Mesothelial cell of epicardium (in vitro differentiated cells): ENCODE data around the gene C16orf82. TPM values are rescaled to one million over a fixed set of nuclear protein-coding genes. Genes with fewer than 3 reads are reported as not detected.

Experiments
- DNase-seq, 2 experiments: peaks; one replicate each; pipeline ENCODE4 v3.0.0; 2021; ENCODE audit warnings: low spot score in 2 of 2; ENCODE audit not compliant: unreplicated experiment in 2 of 2
- H3K27ac Mint-ChIP-seq: 2 replicates; pipeline ENCODE4 v1.8.0; 2021; ENCODE audit warnings: mixed read lengths
- H3K27me3 Mint-ChIP-seq: 2 replicates; pipeline ENCODE4 v1.8.0; 2021; ENCODE audit warnings: low read depth, mixed read lengths
- H3K36me3 Mint-ChIP-seq: 2 replicates; pipeline ENCODE4 v1.8.0; 2021; ENCODE audit warnings: mixed read lengths
- H3K4me1 Mint-ChIP-seq: 2 replicates; pipeline ENCODE4 v1.8.0; 2021; ENCODE audit warnings: mixed read lengths
- H3K4me3 Mint-ChIP-seq: 2 replicates; pipeline ENCODE4 v1.8.0; 2021; ENCODE audit warnings: mild to moderate bottlenecking, moderate library complexity, mixed read lengths
- H3K9me3 Mint-ChIP-seq: 2 replicates; pipeline ENCODE4 v1.8.0; 2021; ENCODE audit warnings: mixed read lengths
- total RNA-seq: library from RNA; stranded (reverse); gene quantifications from 3 replicates; pipeline ENCODE4 v1.2.1, GENCODE V29; 2021
- TF ChIP-seq, protein P1 (sequence below): fragments of 200-600 bp; sonication (generic); IDR thresholded peaks from one replicate; pipeline ENCODE4 v1.5.0; 2021; ENCODE audit warnings: antibody characterized with exemption; ENCODE audit not compliant: unreplicated experiment

C16orf82 gene
- total RNA-seq, 1 donor from 2014 or later = not detected

DNA sequence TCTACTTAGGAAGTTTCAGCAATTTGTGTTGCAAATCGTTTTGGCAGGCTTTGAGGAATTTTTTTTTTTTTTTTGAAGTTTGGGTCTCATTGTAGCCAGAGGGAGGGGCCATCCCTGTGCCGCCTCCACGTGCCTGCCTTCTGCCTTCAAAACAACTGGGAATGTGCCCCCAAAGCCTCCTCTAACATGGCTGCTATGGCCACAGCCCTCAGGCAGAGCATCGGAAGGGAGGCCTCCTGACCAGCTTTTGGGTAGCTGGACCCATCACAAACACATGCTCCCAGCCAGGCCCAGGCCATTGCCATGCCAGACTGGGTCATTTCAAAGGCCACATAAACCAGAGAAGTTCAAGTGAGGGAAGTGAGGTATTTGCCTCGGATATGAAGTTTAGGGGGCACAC, 21.5 kb downstream of the C16orf82 start:
- Mint-ChIP-seq H3K4me3 (no peak overlapping the region), H3K27ac (no peak overlapping the region), H3K9me3 (no peaks in the 10 kb centered on the region), H3K4me1 (no peaks in the 10 kb centered on the region), H3K36me3 (no peaks in the 10 kb centered on the region), H3K27me3 (peaks cover 53% of the 10 kb centered on the region)
- no peak for DNase-seq
- TF ChIP-seq, protein P1, sequence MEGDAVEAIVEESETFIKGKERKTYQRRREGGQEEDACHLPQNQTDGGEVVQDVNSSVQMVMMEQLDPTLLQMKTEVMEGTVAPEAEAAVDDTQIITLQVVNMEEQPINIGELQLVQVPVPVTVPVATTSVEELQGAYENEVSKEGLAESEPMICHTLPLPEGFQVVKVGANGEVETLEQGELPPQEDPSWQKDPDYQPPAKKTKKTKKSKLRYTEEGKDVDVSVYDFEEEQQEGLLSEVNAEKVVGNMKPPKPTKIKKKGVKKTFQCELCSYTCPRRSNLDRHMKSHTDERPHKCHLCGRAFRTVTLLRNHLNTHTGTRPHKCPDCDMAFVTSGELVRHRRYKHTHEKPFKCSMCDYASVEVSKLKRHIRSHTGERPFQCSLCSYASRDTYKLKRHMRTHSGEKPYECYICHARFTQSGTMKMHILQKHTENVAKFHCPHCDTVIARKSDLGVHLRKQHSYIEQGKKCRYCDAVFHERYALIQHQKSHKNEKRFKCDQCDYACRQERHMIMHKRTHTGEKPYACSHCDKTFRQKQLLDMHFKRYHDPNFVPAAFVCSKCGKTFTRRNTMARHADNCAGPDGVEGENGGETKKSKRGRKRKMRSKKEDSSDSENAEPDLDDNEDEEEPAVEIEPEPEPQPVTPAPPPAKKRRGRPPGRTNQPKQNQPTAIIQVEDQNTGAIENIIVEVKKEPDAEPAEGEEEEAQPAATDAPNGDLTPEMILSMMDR = no peak

DNA sequence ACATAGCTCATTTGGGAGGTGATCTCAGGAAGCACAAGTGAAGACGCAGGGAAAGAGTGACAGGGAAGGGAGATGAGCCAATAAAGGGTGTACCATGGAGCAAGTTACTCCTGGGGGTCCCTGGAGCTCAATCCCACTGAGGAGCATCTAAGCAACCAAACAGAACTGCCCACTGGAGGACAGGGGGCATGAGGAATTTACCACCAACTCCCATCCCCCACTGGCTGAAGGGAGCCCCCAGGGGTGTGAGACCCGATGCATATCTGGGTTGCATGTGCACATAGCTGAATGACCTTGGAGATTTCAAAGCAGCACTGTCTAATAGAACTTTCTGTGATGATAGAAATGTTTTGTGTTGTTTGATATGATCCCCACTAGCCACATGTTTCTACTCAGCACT, 29.6 kb downstream of the C16orf82 start:
- TF ChIP-seq, protein P1 = no peak
- no peaks in the 10 kb centered on the region for H3K36me3 Mint-ChIP-seq
- no peaks in the 10 kb centered on the region for H3K4me1 Mint-ChIP-seq
- no peak for DNase-seq
- peaks cover 17% of the 10 kb centered on the region for H3K9me3 Mint-ChIP-seq
- no peak overlapping the region for H3K27ac Mint-ChIP-seq
- H3K4me3 Mint-ChIP-seq = no peak overlapping the region
- peaks cover 49% of the 10 kb centered on the region for H3K27me3 Mint-ChIP-seq

DNA sequence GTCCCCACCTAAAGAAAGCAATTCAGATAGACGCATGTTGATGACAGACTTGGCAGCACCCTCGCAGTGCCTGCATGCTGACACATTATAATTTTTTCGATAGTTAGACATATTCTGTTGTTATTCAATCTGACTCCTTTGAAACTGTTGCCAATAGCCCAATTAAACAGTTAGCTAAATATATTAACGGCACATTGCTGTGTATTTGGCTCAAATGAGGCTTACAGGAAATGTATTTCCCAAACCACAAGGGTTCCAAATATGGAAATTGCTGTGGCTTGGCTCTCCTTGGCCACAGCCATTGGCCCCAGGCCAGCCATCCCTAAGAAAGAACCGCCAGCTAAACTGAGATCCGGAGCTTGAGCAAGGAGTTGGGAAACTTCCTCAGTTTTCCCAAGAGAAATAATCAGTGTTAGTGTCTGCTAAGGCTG, 31.1 kb downstream of the C16orf82 start:
- TF ChIP-seq, protein P1 = no peak
- H3K4me1 Mint-ChIP-seq = no peaks in the 10 kb centered on the region
- no peak overlapping the region for H3K4me3 Mint-ChIP-seq
- DNase-seq = peak in 1 of 2 experiments; percentile 9
- H3K36me3 Mint-ChIP-seq = no peaks in the 10 kb centered on the region
- peaks cover 17% of the 10 kb centered on the region for H3K9me3 Mint-ChIP-seq
- no peak overlapping the region for H3K27ac Mint-ChIP-seq
- peaks cover 38% of the 10 kb centered on the region for H3K27me3 Mint-ChIP-seq

DNA sequence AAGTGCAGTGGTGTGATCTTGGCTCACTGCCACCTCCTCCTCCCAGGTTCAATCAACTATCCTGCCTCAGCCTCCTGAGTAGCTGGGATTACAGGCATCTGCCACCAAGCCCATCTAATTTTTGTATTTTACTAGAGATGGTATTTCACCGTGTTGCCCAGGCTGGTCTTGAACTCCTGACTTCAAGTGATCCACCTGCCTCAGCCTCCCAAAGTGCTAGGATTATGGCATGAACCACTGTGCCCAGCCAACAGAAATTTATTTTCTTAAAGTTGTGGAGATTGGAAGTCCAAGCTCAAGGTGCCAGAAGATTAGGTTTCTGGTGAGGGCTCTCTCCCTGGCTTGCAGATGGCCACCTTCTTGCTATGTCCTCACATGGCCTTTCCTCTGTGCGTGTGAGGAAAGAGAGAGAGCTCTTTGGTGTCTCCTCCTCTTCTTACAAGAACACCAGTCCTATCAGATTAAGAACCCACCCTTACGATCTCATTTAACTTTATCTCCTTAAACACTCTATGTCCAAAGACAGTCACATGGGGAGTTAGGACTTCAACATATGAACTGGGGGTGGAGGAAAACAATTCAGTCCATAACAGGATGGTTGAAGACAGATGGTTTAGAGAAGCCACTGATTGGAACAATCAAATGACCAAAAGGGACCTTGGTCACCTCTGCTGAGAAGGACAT, 31.8 kb downstream of the C16orf82 start:
- Mint-ChIP-seq H3K36me3 (no peaks in the 10 kb centered on the region), H3K27me3 (peaks cover 36% of the 10 kb centered on the region), H3K9me3 (peaks cover 17% of the 10 kb centered on the region), H3K4me1 (no peaks in the 10 kb centered on the region), H3K27ac (no peak overlapping the region), H3K4me3 (no peak overlapping the region)
- peak in 1 of 2 experiments; percentile 20 for DNase-seq
- TF ChIP-seq, protein P1 = no peak

DNA sequence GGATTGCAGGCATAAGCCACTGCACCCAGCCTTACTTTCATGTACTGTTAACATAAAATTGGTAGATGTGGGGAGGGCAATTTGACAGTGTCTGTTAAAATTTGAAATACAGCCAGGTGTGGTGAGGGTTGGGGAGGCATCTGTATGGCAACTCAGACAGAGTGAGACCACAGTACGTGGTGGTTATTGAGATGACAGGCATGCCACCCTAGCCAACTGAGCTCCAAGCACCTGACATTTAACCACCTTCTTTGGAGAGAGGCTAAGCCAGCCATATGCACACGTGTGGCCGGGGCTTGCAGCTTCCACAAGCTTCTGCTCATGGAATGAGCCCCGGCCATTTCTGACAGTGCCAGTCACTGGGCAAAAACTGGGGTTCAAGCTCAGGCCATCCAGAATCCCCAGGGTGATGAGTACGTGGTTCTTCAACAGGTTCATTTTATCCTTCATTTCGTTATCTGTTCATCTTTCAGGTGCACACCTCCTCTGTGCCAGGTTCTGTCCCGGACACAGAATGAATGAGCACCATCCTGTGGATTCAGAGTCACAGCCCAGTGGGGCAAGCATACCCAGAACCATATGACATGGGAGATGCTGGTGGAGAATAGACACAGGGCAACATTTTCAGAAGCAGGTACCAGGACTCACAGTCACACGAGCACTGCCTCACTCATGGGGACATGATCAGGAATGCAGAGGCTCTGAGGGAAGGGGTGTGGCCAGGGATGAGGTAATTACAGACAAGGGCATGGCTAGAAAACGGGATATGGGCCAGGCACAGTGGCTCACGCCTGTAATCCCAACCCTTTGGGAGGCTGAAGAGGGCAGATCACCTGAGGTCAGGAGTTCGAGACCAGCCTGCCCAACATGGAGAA, 36.2 kb downstream of the C16orf82 start:
- Mint-ChIP-seq H3K4me3 (no peak overlapping the region), H3K4me1 (peaks cover 3% of the 10 kb centered on the region), H3K9me3 (peaks cover under 1% of the 10 kb centered on the region), H3K27me3 (peaks cover 13% of the 10 kb centered on the region), H3K36me3 (no peaks in the 10 kb centered on the region), H3K27ac (no peak overlapping the region)
- DNase-seq = peak in 1 of 2 experiments; percentile 22
- TF ChIP-seq, protein P1 = no peak
